ENCODE measurements around the gene ACAD9.
"Not testable (repeated sequence)": the region's sequence is repeated elsewhere in the genome, so short reads cannot be mapped to it uniquely, and the experiment has no call there.

ACAD9 gene

DNA sequence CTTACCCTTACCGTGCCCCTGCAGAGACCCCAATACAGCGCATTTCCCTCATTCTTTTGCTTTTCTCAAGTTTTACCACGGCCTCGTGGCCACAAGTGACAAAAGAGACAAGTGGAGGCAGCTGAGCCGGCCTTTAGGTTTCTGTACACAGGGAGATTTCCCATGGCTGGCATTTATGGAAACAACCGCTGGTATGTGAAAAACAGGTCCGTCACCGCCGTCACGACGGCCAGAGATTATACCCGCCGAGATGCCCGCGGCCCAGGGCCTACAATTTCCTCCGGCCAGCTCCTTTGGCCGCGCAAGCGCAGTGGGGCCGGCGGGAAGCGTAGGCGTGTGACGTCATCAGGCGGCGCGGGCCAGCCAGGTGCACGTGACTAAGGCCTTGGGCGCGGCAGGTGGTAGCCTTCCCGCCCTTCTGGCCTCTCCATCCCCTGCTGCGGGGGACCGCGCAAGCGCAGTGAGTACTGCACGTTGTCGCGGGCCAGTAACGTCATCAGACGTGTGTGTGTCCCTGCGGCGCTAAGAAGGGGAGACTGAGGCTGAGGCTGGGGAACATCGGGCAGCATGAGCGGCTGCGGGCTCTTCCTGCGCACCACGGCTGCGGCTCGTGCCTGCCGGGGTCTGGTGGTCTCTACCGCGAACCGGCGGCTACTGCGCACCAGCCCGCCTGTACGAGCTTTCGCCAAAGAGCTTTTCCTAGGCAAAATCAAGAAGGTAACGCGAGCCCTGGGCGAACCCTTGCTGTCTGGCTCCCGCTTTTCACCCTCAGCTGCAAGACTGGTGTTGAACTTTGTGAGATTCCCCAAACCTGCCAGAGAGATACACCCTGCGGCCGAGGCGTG is at the start of gene ACAD9:
ACAD9 (plus strand) TSS at position 496 of the 845 bp plus-strand sequence; CDS start at position 568, 72 bp downstream.
- DNase-seq, result peak; percentile 98

GRCh38 chr3:128829925-128830625 is 49.3 kb upstream of the ACAD9 start:
- not testable (repeated sequence) for DNase-seq

- DNase-seq, result not testable (repeated sequence)
These were observed 48.7 kb upstream of the ACAD9 start for GRCh38 chr3:128830762-128831161.

- DNase-seq, result not testable (repeated sequence)
These were observed 46.4 kb upstream of the ACAD9 start for GRCh38 chr3:128832979-128833378.

DNA sequence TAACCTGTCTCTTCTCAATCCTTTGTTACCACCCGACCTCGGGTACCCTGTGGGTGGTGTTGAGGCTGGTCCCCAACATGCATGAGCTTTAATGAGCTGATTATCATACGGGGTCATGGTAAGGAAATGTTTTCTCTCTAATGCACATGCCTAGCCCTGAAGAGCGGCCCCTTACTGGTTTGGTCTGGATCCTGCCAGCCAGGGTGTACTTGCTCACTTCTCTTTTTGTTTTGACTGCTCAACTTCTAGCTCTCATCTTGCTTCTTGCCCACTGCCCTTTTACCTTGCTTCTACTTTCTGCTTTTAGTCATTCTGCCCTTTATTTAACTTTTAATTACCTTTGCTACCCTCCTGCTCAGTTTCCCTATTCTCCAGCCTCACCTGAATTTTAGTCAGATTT is 44.3 kb upstream of the ACAD9 start:
- DNase-seq, result no peak

DNA sequence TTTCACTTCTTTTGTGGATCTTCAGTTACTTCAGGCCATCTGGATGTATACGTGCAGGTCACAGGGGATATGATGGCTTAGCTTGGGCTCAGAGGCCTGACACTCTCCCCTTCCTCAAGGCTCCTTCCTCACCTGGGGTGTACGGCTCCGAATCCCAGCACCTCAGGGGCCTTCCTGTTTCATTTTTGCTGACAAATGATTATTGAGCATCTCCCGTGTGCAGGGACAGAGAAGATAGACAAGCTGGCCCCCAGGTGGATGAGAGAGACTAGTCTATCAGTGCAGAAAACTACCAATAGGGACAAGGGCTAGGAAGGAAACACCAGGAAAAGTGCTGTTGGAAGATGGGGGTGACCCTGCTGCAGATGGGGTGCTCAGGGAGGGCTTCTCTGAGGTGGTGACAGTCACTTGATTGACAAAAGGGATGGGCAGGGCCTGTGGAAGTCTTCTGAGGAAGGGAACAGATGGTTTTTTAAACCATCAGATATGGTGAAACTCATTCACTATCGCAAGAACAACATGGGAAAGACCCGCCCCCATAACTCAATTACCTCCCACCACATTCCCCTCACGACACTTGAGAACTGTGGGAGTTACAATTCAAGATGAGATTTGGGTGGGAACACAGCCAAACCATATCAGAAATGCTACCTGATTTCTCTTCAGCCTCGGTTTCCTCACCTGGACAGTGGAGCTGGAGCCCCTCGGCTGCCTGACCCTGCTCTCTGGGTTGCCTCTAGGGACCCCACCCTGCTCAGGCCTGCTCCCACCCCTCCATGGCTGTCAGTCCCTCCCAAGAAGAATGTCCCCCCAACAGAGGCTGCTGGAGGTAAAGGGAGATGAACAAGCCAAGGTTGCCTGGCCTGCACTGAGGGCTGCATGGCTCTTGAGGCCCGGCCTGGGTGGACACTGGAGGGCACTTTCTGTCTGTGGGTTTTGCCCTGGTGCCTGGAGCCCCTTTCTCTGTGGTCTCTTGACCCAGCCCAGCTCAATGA is 37.2 kb upstream of the ACAD9 start:
- DNase-seq, result no peak

DNA sequence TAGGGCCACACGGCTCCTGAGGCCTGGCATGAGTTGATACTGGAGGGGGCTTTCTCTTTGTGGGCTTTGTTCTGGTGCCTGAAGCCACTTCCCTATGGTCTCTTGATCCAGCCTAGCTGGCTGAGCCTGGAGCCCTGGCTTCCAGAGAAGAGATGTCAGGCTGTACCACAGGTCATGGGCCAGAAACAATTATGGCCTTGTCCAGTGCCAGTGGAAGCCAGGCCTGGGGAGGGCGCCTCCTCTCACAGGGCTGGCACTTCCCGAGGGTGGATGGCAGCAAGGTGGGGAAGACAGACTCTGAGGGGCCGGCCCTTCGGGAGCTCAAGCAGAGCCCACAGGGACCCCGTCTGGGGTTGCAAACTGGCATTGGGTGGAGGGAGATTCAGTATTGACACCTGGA is 34.9 kb upstream of the ACAD9 start:
- DNase-seq, result no peak

DNA sequence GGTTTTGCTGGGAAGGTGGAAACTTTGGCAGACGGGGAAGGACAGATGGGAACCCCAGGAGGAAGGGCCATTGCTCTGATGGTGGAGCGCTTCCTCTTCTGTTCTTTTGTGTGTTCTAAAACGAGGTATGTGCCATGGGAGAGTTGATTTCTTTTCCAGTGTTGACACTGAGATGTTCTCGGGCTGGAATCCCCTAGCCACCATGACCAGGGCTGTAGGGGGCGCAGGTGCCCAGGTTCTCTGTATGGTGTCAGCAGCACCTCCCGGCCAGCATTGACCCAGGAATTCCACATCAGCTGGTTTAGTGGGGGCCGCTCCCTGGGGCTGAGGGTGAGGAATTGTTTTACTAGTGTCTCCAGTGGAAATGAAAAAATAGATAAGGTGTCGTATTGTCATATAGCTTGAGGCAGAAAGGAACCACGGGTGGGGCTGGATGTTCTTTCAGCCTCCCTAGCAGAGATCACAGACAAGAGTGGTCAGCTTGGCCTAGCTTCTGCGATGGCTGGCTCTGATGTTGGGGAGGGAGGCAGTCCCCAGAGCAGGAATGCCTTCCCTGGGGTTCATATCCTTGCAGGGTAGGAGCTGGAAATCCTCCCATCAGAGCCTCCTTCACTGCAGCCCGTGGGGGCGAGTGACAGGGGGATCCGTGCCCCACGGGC is 34.2 kb upstream of the ACAD9 start:
- peak; percentile 12 for DNase-seq

- peak; percentile 88 for DNase-seq
These were observed 33.5 kb upstream of the ACAD9 start for GRCh38 chr3:128845778-128846485.

DNA sequence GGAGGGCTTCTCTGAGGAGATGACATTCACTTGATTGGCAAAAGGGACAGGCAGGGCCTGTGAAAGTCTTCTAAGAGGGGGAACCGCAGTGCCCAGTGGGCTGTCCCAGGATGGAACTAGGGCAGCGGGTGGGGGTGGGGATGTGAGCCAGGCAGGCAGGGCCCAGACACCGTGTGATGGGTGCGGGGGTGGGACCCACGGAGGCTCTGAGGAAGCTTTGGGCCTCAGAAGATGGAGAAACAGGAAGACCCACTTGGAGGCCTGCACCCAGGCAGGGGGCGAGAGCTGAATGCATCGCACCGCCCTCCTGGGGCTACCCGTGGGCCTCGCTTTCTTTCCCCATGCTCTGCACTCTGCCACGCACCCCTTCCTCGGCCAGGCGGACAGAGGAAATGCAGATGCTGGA is 32.9 kb upstream of the ACAD9 start:
- DNase-seq, result no peak

DNA sequence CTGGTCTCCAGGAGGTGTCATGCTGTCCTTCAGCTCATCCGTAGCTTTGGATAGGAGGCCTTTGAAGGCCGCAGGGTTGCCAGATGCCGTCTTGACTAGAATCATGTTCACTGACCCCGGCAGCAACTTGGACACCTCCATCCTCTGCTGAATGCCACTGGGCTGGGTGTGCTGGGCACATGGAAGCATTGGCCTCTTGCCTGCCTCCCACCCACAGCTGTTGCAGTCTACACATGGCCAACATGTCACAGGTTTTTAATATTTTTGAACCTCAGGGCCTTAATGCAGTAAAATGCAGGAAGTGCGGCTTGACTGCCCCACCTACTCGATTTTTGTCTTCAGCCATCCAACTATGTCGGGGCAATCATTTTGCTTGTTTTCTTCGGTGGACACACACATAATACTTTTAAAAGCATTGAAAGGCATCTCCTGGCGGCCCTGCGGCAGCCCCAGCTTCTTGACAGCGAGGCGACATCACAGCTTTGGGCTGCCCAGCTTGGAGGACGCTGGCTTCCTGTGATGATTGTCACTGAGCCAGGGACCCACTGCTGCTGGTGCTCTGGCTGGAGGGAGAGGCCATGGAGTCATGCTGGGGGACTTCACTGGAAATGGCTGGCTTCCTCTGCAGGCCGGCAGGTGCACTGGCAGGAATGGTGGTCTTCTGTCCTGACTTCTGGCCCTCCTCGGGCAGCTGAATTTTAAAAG is 31.6 kb upstream of the ACAD9 start:
- DNase-seq, result no peak

DNA sequence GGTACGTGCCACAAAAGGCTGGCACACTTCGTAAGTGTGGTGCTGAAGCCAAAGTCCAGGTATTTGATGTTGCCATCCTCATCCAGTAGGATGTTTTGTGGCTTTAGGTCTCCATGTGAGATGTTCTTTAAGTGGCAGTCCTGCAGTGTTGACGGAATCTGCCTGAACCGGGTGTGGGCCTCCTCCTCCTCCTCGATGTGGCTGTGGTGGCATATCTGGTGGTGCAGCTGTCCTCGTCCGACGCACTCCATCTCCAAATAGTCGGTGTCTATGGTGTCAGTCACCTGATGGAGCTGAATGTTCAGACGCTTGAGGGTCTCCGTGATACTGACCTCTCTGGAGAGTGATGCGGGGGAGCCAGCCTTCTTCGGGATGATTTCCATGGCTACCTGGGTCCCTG is 30.5 kb upstream of the ACAD9 start:
- no peak for DNase-seq

GRCh38 chr3:128849911-128850455 is 29.4 kb upstream of the ACAD9 start:
- DNase-seq, result no peak

DNA sequence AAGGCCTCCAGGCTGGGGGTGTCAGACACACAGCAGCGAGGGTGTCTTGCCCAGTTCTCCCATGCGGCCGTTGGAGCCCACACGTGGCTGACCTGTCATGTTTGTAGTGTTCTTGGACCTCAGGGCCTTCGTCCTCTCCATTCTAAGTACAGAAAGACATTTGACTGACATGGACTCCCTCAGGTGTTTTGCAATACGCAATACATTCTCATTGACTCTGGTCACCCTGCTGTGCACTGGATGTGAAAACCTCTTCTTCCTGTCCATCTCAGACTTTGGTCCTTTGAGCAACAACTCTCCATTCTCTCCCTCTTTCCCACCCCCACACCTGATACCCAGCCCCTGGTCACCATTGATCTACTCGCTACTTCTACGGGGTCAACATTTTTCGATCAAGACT is 28.9 kb upstream of the ACAD9 start:
- DNase-seq, result no peak

DNA sequence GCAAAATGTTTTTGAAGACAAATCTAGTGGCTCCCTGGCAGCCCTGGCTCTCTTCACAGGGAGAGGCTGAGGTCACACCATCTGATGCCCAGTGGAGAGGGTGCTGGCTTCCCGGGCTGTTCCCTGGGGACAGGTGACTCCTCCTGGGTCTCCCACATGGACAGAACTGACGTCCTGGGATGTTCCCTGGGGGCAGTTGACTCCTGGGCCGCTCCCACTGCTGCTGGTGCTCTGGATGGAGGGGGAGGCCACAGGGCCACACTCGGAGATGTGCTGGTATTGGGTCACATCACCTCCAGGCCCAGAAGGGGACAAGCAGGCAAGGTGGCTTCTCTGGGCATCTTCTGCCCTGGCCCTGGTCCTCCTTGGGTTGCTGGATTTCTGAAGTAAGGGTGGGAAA is 27.8 kb upstream of the ACAD9 start:
- DNase-seq, result no peak

GRCh38 chr3:128853826-128854225 is 25.6 kb upstream of the ACAD9 start:
- DNase-seq, result no peak

DNA sequence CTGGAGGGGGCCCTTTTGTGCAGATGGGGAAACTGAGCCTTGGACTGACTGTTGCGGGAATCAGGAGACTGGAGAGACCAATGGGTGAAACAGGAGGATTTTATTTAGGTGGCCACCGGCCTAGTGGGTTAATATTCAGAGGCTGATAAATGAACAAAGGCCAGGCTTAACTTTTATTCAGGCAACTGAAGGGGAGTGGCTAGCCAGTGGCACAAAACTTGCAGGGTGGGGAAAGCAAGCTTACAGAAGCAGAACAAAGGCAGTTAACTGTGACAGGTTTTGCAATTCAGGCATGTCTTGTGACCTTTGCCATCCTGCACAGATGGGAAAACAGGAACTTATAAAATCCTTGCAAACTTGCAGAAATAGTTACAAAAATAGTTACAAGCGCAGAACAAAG is 24.9 kb upstream of the ACAD9 start:
- no peak for DNase-seq

DNA sequence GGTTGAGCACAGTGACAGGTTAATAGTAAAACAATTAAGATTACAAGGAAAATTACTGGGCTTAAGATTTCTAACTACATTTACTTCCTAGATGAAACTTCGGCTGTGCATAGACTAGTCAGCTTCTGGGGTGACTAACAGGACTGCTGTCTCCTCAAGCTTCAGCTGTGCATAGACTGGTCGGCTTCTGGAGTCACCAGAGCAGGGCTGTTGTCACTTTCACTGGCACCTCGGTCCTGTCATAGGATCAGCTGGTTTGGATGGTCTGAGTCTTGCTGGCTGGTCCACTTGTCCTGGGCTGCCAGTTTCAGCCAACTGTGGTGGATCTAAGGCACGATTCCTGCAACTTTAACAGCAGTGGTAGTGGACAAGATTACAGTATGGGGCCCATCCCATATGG is 23.9 kb upstream of the ACAD9 start:
- no peak for DNase-seq

DNA sequence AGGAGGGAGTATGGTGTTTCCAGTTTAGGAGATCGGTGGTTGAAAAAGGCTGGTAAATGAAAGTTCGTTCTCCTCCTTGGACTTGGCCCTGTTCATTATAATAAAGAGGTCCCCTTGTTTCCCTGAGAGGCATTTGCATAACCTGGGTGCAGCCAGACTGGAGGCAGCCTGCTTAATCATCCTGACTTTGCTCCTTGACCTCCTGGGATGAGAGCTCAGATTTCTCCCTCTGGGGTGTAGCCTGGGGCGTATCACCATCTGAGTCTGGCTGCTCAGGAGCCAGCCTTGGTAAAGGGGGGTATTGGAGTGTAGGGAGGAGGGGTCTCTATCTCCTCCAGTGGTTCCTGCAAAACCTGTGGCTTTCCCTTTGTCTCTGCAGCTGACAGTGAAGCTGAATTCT is 21.3 kb upstream of the ACAD9 start:
- no peak for DNase-seq

GRCh38 chr3:128859630-128860029 is 19.8 kb upstream of the ACAD9 start:
- DNase-seq, result no peak

DNA sequence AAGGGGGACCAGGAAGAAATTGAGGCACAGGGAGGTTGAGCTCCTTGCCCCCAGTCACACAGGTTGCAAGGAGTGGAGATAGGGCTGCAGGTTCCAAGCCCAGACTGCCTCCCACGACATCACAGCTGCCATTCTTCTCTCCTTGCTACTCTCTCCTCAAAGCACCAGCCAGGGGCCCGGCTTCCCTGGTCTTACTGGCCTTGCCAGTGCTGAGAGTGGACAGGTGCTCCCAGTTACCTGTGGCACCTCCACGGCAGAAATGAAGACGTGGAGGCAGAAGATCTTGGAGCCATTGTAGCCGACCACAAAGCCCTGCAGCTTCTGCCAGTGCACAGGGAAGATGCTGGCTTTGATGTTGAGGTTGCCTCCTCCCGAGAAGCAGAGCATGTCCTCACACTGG is 17.9 kb upstream of the ACAD9 start:
- DNase-seq, result no peak
